ENCODE data around the gene ROMO1. TPM values are rescaled to one million over a fixed set of nuclear protein-coding genes. Genes with fewer than 3 reads are reported as not detected.

Gene ROMO1
- total RNA-seq, 1 donor, result 143 TPM

GRCh38 chr20:35654415-35654814 is 44.8 kb upstream of the ROMO1 start:
- DNase-seq (ENCODE audit: low read depth), result no peak
- H3K4me3 ChIP-seq (ENCODE audit: low read depth, low read length), result no peak overlapping the region
- no peak for TF ChIP-seq CTCF (IDR thresholded peaks at IDR 0.05; ENCODE audit: insufficient read depth, low read depth, low read length)

DNA sequence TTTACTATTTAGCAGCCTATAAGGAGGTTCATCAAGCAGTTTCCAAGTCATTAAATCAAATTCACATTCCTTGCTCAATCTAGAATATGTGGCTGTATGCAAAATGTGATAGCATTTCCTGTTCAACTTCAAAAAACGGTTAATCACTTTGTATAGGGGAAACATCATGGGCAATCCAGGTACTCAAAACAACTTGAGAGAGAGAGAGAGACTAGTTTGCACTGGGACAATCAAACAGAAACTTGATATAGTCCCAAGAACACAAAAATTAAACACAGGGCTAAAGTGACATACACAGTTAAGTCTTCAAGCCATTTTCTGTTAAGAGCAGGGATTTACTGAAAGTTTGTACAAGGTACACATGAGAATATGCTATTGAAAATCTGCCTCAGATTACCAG is 41.9 kb upstream of the ROMO1 start:
- TF ChIP-seq CTCF (IDR thresholded peaks at IDR 0.05; ENCODE audit: insufficient read depth, low read depth, low read length), result no peak
- no peak overlapping the region for H3K4me3 ChIP-seq (ENCODE audit: low read depth, low read length)
- no peak for DNase-seq (ENCODE audit: low read depth)

- H3K4me3 ChIP-seq (ENCODE audit: low read depth, low read length), result no peak overlapping the region
- TF ChIP-seq CTCF (IDR thresholded peaks at IDR 0.05; ENCODE audit: insufficient read depth, low read depth, low read length), result no peak
- DNase-seq (ENCODE audit: low read depth), result no peak
Measured at GRCh38 chr20:35660122-35660937, 38.9 kb upstream of the ROMO1 start.

GRCh38 chr20:35661053-35661452 is 38.2 kb upstream of the ROMO1 start:
- no peak for TF ChIP-seq CTCF (IDR thresholded peaks at IDR 0.05; ENCODE audit: insufficient read depth, low read depth, low read length)
- no peak for DNase-seq (ENCODE audit: low read depth)
- no peak overlapping the region for H3K4me3 ChIP-seq (ENCODE audit: low read depth, low read length)

- H3K4me3 ChIP-seq (ENCODE audit: low read depth, low read length), result peak overlapping the region; percentile 96
Measured at GRCh38 chr20:35661908-35662307, 37.3 kb upstream of the ROMO1 start.

GRCh38 chr20:35662551-35662950 is 36.7 kb upstream of the ROMO1 start:
- no peak for TF ChIP-seq CTCF (IDR thresholded peaks at IDR 0.05; ENCODE audit: insufficient read depth, low read depth, low read length)
- peak overlapping the region; percentile 96 for H3K4me3 ChIP-seq (ENCODE audit: low read depth, low read length)
- DNase-seq (ENCODE audit: low read depth), result no peak

More at GRCh38 chr20:35661908-35662307, 37.3 kb upstream of the ROMO1 start:
- no peak for DNase-seq (ENCODE audit: low read depth)
- no peak for TF ChIP-seq CTCF (IDR thresholded peaks at IDR 0.05; ENCODE audit: insufficient read depth, low read depth, low read length)

Measured in fibroblast of villous mesenchyme (primary cell).